T-helper 1 cell treated with Interleukin-12 subunit alpha and Interleukin-12 subunit beta and Interleukin-4 antibody, amounts not matched to agents 30 ng/mL and 1 ng/mL, for 36 hours (primary cell): ENCODE results near the gene GAS2L3. TPM values are rescaled to one million over a fixed set of nuclear protein-coding genes. Genes with fewer than 3 reads are reported as not detected.

Experiments
- intact Hi-C: fragments of 100-400 bp; cut with micrococcal nuclease; formaldehyde crosslinking; loops from one replicate; pipeline ENCODE4 v1.15.1; 2024
- total RNA-seq: library from RNA; stranded (reverse); gene quantifications from 2 replicates; pipeline ENCODE4 v1.2.3, GENCODE V29; 2022

Gene GAS2L3
- total RNA-seq, 1 donor from 2014 or later = 4.2 TPM

DNA sequence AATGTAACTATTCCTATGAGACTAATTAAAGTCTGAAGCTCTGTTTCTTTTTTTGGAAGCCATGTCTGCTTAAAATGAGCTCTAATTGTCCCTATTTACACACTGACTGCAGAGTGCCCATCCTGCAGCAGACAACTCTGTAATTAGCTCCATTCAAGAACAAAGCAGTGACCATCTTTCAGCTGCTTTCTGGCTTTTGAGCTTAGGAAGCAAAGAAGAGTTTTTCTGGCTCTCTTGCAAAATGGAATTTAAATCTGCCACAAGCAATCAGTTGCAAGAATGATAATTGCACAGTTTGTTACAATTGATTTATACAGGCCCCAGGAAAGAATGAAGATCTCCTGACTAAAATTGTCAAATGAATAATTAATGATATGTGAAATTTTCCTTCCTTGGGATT is 83.4 kb downstream of the GAS2L3 start:
- intact Hi-C loops = no loop called here

- intact Hi-C loops = no loop called here
Measured at GRCh38 chr12:100661300-100661951, 87.9 kb downstream of the GAS2L3 start.

GRCh38 chr12:100666588-100666987 is 93.1 kb downstream of the GAS2L3 start:
- intact Hi-C loops = no loop called here

DNA sequence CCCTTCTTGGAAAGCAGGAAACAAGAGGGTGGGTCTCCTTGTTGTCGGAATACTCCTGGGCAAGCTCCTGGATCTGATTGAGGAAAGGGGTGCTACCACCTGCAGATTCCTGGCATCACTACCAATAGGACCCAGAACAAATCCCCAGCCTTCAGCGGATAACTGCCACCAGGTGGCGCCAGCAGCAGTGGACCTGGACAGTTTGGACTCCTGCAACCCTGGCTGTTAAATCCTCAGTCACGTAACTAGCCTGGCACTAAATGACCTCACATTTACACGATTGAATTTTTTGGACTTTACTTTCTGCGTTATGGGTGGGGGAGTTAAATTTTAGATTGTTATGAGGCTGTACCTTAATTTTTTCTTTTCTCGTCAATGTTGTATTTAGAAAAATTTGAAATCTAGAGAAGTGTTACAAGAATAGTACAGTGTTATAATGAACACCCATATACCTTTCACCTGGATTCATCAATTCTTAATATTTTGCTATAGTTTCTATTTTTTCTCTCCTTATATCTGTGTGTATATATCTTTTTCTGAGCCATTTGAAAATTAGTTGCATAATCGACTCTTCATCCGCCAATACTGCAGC is 95.6 kb downstream of the GAS2L3 start:
- intact Hi-C loops = loop anchor here (1.0 to 2.0 kb wide), 2 partner anchors 72 to 435 kb away; no protein-coding TSS in a partner anchor

DNA sequence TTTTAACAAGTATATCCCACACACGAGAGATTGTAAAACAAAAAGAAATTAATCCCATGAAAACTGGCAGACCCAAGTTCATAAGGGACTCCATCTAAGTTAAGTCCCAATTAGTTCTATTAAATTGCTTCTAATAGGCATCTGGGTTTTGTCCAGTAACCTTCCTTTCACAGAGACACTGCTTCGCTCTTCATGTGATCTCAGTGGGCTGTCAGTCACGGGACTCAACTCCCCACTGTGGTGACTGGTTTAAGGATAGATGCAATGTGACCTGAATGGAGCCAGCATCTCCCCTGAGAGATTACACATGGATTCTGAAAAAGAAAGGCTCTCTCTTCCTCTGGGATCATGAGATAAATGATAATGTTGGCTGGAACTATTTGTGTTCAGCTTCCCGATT is 96.4 kb downstream of the GAS2L3 start:
- intact Hi-C loops = loop anchor here (1.0 to 2.0 kb wide), 2 partner anchors 71 to 436 kb away; no protein-coding TSS in a partner anchor

GRCh38 chr12:100671396-100672074 is 98.1 kb downstream of the GAS2L3 start:
- intact Hi-C loops = no loop called here

GRCh38 chr12:100672075-100672592 is 98.7 kb downstream of the GAS2L3 start:
- intact Hi-C loops = no loop called here

GRCh38 chr12:100674036-100674888 is 100.8 kb downstream of the GAS2L3 start:
- intact Hi-C loops = no loop called here

Other genes starting within 250 kb of the GAS2L3 start
- not detected in 2 replicates for gene SLC17A8, start 216.6 kb upstream of the GAS2L3 start, total RNA-seq
- not detected in 2 replicates for gene NR1H4, start 99.8 kb upstream of the GAS2L3 start, total RNA-seq
- not detected in 2 replicates for gene ANO4, start 221.1 kb downstream of the GAS2L3 start, total RNA-seq